CD4-positive, CD25-positive, alpha-beta regulatory T cell (primary cell): ENCODE results near the gene GPR173. TPM values are rescaled to one million over a fixed set of nuclear protein-coding genes. Genes with fewer than 3 reads are reported as not detected.

Source experiments
- ATAC-seq, 2 donors: fragments of 150-1000 bp; cut with Tn5 transposase; one replicate each; pipeline ENCODE4 v1.10.0; 2021; ENCODE audit warnings: low read depth in 2 of 2, moderate number of reproducible peaks in 2 of 2, moderate library complexity in 1 of 2
- DNase-seq, 3 donors: peaks; one replicate each; pipeline versions ENCODE4 v3.0.0 to v3.0.0-alpha.2; 2012 to 2022; ENCODE audit warnings: mixed read lengths in 1 of 3
- H3K27ac ChIP-seq: one replicate; pipeline ENCODE4 v1.7.0; 2013; ENCODE audit warnings: mild to moderate bottlenecking, low read length; ENCODE audit not compliant: insufficient read depth, poor library complexity, severe bottlenecking
- H3K27me3 ChIP-seq: one replicate; pipeline ENCODE4 v1.7.0; 2013; ENCODE audit warnings: low read length; ENCODE audit not compliant: control insufficient read depth, insufficient read depth
- H3K36me3 ChIP-seq: one replicate; pipeline ENCODE4 v1.7.0; 2013; ENCODE audit warnings: mild to moderate bottlenecking, low read length, moderate library complexity; ENCODE audit not compliant: control insufficient read depth, insufficient read depth
- H3K4me1 ChIP-seq: 2 replicates; pipeline ENCODE4 v1.7.0; 2013; ENCODE audit warnings: mild to moderate bottlenecking, low read length; ENCODE audit not compliant: insufficient read depth, control insufficient read depth, poor library complexity, severe bottlenecking
- H3K4me3 ChIP-seq: one replicate; pipeline ENCODE4 v1.7.0; 2013; ENCODE audit warnings: low read depth, mild to moderate bottlenecking, low read length, moderate library complexity
- H3K9me3 ChIP-seq, 2 experiments: 1 replicate in 1 of 2; 2 replicates in 1 of 2; pipeline ENCODE4 v1.7.0; 2013; ENCODE audit warnings: low read length in 2 of 2, mild to moderate bottlenecking in 1 of 2, moderate library complexity in 1 of 2; ENCODE audit not compliant: control insufficient read depth in 2 of 2
- H3K27ac Mint-ChIP-seq, 3 donors: one replicate each; pipeline ENCODE4 v1.8.0; 2020 to 2022; ENCODE audit warnings: mild to moderate bottlenecking in 3 of 3, mixed read lengths in 3 of 3, moderate library complexity in 2 of 3
- H3K27me3 Mint-ChIP-seq: one replicate; pipeline ENCODE4 v1.8.0; 2022; ENCODE audit warnings: mild to moderate bottlenecking, mixed read lengths
- H3K36me3 Mint-ChIP-seq: one replicate; pipeline ENCODE4 v1.8.0; 2020; ENCODE audit warnings: mixed read lengths
- H3K4me1 Mint-ChIP-seq, 4 donors: one replicate each; pipeline ENCODE4 v1.8.0; 2020 to 2022; ENCODE audit warnings: mixed read lengths in 4 of 4, mild to moderate bottlenecking in 1 of 4
- H3K4me3 Mint-ChIP-seq, 4 donors: one replicate each; pipeline ENCODE4 v1.8.0; 2020 to 2022; ENCODE audit warnings: mild to moderate bottlenecking in 4 of 4, mixed read lengths in 4 of 4, moderate library complexity in 3 of 4
- H3K9me3 Mint-ChIP-seq, 7 donors: one replicate each; pipeline ENCODE4 v1.8.0; 2020 to 2022; ENCODE audit warnings: mixed read lengths in 7 of 7, mild to moderate bottlenecking in 3 of 7, moderate library complexity in 2 of 7
- polyA plus RNA-seq, 4 donors: library from polyadenylated mRNA; unstranded; fragments of 300-500 nt; fragmentation: Illumina TruSeq; gene quantifications; one replicate each; pipeline ENCODE4 v1.2.3, GENCODE V29; 2021
- total RNA-seq: library from RNA; stranded (reverse); gene quantifications from one replicate; pipeline ENCODE4 v1.2.3, GENCODE V29; 2022

Gene GPR173
- total and polyA plus RNA-seq, 5 donors from 2014 or later = not detected

DNA sequence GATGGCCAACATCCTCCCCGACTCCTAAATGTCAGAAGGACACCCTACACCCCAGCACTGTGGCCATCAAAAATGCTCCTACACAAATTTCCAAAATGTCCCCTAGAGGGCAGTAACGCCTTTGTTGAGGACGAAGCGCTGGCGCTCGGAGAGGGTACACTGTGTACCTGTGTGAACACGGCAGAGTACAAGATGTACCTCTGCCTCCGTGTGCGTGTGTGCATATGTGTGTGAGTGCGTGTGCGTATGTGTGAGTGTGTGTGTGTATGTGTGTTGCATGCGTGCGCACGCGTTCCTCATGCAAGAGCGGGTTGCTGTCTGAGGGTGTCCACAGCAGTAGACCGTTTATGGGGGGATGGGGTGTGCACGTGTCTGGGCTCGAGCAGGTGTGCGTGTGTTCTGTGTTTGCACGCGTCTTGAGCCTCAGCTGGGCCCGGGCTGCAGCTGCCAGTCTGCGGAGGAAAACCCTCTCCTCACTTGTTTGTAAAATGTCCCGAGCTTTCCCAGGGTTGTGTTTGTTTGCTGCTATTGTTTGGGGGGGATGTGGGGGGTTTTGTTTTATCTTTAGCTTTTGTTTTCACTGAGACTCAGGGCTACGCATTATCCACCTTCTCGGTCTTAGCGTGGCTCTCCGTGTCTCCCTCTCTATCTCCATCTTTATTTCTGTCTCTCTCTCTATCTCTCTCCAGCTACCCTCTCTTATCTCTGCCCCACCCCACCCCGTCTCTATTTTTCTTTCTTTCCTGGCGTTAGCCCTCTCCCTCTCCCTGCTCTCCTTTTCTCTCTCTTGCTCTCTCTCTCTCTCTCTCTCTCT is 23.2 kb downstream of the GPR173 start:
- Mint-ChIP-seq H3K36me3 (no peaks in the 10 kb centered on the region), H3K27ac (peak overlapping the region; percentile 93 to 100 (median 95)), H3K27me3 (peaks cover 6% of the 10 kb centered on the region), H3K9me3 (no peaks in the 10 kb centered on the region), H3K4me3 (peak overlapping the region; percentile 73 to 90 (median 86)), H3K4me1 (peaks cover 4 to 15% (median 4%) of the 10 kb centered on the region in 4 donors)
- DNase-seq (peak; percentile 60 to 86 (median 83)), ATAC-seq (peak; percentile 93 to 95)
- Histone ChIP-seq H3K36me3 (no peaks in the 10 kb centered on the region), H3K4me3 (peak overlapping the region; percentile 75), H3K4me1 (peaks cover 12% of the 10 kb centered on the region), H3K9me3 (no peaks in the 10 kb centered on the region), H3K27ac (peak overlapping the region; percentile 51), H3K27me3 (no peaks in the 10 kb centered on the region)

DNA sequence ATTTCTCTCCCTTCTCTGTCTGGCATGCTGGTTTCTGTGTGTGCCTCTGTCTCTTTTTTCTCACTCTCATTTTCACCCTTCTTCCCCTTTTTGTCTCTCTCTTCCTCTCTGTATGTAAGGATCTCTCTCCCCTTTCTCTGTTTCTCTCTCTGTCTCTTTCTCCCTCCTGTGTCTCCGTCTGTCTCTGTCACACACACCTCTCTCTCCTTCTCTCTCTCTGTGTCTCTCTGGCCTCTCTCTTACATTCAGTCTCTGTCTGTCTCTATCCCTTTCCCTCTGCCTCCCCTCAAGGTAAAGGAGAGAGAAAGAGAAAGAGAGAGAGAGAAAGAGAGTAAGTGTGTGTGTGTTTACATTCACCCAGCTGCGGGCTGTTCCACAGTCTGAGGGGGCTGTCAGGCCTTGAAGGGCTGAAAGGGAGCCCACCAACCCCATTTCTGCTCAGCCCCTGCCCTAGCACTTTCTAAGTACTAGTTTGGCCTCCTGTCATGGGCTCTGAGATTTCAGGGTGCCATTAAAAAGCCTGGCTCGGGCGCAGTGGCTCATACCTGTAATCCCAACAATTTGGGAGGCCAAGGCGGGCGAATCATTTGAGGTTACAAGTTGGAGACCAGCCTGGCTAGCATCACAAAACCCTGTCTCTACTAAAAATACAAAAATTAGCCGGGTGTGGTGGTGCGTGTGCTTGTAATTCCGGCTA is 24.0 kb downstream of the GPR173 start:
- Histone ChIP-seq H3K36me3 (no peaks in the 10 kb centered on the region), H3K27me3 (no peaks in the 10 kb centered on the region), H3K27ac (peak overlapping the region; percentile 51), H3K9me3 (no peaks in the 10 kb centered on the region), H3K4me1 (peaks cover 12% of the 10 kb centered on the region), H3K4me3 (peak overlapping the region; percentile 75)
- ATAC-seq (no peak), DNase-seq (peak in 1 of 3 donors; percentile 12)
- H3K4me1 Mint-ChIP-seq = peaks cover 4 to 15% (median 4%) of the 10 kb centered on the region in 4 donors
- H3K27me3 Mint-ChIP-seq = no peaks in the 10 kb centered on the region
- H3K27ac Mint-ChIP-seq = peak overlapping the region; percentile 93 to 100 (median 95)
- no peaks in the 10 kb centered on the region for H3K9me3 Mint-ChIP-seq
- no peaks in the 10 kb centered on the region for H3K36me3 Mint-ChIP-seq
- peak overlapping the region; percentile 73 to 90 (median 86) for H3K4me3 Mint-ChIP-seq

DNA sequence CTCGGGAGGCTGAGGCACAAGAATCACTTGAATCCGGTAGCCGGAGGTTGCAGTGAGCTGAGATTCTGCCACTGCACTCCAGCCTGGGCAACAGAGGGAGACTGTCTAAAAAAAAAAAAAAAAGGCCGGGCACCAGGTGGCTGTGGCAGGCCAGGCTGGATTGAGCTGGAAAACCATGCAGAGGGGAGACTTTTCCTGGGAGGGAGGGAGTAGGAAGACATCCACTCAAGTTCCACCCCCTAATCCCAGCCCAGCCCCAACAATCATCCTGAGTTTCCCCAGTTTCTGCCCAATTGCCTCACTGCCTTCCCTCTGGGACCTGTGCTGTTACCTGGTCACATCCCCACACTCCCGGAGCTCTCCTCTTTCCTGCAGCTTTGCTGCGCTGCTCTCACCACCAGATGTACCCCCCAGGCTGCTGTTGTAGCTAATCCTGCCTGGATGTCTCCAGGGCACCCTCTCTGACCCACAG is 24.6 kb downstream of the GPR173 start:
- no peak for ATAC-seq
- peak overlapping the region in 3 of 4 donors; percentile 39 to 61 (median 53) for H3K4me3 Mint-ChIP-seq

DNA sequence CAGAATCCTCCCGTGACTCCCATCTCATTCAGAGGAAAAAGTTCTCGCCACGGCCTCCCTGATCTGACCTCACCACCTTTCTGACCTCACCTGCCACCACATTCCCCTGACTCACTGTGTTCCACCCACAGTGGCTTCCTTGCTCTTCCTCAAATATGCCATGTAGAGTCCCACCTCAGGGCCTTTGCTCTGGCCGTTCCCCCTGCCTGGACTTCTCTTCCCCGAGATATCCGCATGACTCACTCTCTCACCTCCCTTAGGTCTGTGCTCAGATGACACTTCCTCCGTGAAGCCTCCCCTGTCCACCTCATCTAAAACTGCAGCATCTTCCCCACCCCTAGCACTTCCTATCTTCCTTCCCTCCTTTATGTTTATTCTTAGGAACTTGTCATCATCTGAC is 26.4 kb downstream of the GPR173 start:
- Mint-ChIP-seq H3K36me3 (no peaks in the 10 kb centered on the region), H3K9me3 (no peaks in the 10 kb centered on the region), H3K27me3 (no peaks in the 10 kb centered on the region), H3K4me1 (peaks cover 4 to 15% (median 5%) of the 10 kb centered on the region in 4 donors), H3K4me3 (peak overlapping the region in 1 of 4 donors; percentile 29), H3K27ac (no peak overlapping the region)
- ATAC-seq = no peak
- peak in 1 of 3 donors; percentile 18 for DNase-seq
- Histone ChIP-seq H3K4me1 (peaks cover 12% of the 10 kb centered on the region), H3K9me3 (no peaks in the 10 kb centered on the region), H3K27me3 (no peaks in the 10 kb centered on the region), H3K27ac (no peak overlapping the region), H3K4me3 (no peak overlapping the region), H3K36me3 (no peaks in the 10 kb centered on the region)

More for the DNA sequence above, 24.6 kb downstream of the GPR173 start:
- Histone ChIP-seq H3K4me1 (peaks cover 12% of the 10 kb centered on the region), H3K36me3 (no peaks in the 10 kb centered on the region), H3K4me3 (no peak overlapping the region), H3K27ac (no peak overlapping the region), H3K9me3 (no peaks in the 10 kb centered on the region), H3K27me3 (no peaks in the 10 kb centered on the region)
- Mint-ChIP-seq H3K36me3 (no peaks in the 10 kb centered on the region), H3K27ac (no peak overlapping the region), H3K9me3 (no peaks in the 10 kb centered on the region), H3K27me3 (no peaks in the 10 kb centered on the region), H3K4me1 (peaks cover 4 to 15% (median 4%) of the 10 kb centered on the region in 4 donors)
- no peak for DNase-seq

DNA sequence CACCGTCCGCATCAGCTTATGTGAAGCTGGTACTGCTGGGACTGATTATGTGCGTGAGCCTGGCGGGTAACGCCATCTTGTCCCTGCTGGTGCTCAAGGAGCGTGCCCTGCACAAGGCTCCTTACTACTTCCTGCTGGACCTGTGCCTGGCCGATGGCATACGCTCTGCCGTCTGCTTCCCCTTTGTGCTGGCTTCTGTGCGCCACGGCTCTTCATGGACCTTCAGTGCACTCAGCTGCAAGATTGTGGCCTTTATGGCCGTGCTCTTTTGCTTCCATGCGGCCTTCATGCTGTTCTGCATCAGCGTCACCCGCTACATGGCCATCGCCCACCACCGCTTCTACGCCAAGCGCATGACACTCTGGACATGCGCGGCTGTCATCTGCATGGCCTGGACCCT is 28.1 kb downstream of the GPR173 start:
- ATAC-seq = no peak
- peaks cover 2 to 20% (median 8%) of the 10 kb centered on the region in 4 donors for H3K4me1 Mint-ChIP-seq

DNA sequence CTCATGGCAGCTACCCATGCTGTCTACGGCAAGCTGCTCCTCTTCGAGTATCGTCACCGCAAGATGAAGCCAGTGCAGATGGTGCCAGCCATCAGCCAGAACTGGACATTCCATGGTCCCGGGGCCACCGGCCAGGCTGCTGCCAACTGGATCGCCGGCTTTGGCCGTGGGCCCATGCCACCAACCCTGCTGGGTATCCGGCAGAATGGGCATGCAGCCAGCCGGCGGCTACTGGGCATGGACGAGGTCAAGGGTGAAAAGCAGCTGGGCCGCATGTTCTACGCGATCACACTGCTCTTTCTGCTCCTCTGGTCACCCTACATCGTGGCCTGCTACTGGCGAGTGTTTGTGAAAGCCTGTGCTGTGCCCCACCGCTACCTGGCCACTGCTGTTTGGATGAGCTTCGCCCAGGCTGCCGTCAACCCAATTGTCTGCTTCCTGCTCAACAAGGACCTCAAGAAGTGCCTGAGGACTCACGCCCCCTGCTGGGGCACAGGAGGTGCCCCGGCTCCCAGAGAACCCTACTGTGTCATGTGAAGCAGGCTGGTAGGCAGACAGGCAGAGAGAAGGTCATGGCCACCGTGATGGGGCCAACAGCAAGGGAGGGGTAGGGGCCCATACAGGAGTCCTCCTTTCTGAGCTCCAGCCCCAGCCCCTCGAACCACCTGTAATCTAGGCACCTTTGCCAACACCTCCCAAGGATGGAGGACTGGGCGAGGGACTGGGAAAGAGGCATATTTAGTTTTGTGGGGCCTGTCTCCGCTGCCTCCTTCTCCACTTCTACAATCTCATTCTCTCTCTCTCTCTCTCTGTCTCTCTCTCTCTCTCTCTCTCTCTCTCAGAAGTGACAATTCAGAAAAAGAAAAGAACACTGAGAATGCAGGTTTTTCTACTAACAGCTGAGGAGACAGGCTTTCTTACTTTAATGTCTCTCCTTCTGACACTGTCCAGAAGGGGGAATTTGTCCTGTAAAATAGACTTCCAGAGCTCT is 28.9 kb downstream of the GPR173 start:
- peaks cover 2% of the 10 kb centered on the region for H3K4me1 ChIP-seq
- H3K27ac ChIP-seq = no peak overlapping the region
- H3K36me3 ChIP-seq = no peaks in the 10 kb centered on the region
- ATAC-seq (no peak), DNase-seq (peak in 1 of 3 donors; percentile 33)
- Mint-ChIP-seq H3K4me1 (peaks cover 0 to 17% (median 10%) of the 10 kb centered on the region in 4 donors), H3K4me3 (no peak overlapping the region), H3K27ac (no peak overlapping the region), H3K36me3 (no peaks in the 10 kb centered on the region), H3K9me3 (peaks cover 0 to 1% (median 0%) of the 10 kb centered on the region in 7 donors), H3K27me3 (peaks cover 7% of the 10 kb centered on the region)
- H3K27me3 ChIP-seq = no peaks in the 10 kb centered on the region
- no peaks in the 10 kb centered on the region for H3K9me3 ChIP-seq
- no peak overlapping the region for H3K4me3 ChIP-seq

More for the DNA sequence above, 28.1 kb downstream of the GPR173 start:
- no peaks in the 10 kb centered on the region for H3K9me3 ChIP-seq
- peaks cover under 1% of the 10 kb centered on the region for H3K27me3 Mint-ChIP-seq
- H3K9me3 Mint-ChIP-seq = peaks cover 0 to 1% (median 0%) of the 10 kb centered on the region in 7 donors
- H3K4me1 ChIP-seq = peaks cover 11% of the 10 kb centered on the region
- H3K27me3 ChIP-seq = no peaks in the 10 kb centered on the region
- no peaks in the 10 kb centered on the region for H3K36me3 Mint-ChIP-seq
- H3K27ac Mint-ChIP-seq = no peak overlapping the region
- no peak for DNase-seq
- H3K36me3 ChIP-seq = no peaks in the 10 kb centered on the region
- peak overlapping the region in 1 of 4 donors; percentile 43 for H3K4me3 Mint-ChIP-seq
- H3K27ac ChIP-seq = no peak overlapping the region
- no peak overlapping the region for H3K4me3 ChIP-seq

DNA sequence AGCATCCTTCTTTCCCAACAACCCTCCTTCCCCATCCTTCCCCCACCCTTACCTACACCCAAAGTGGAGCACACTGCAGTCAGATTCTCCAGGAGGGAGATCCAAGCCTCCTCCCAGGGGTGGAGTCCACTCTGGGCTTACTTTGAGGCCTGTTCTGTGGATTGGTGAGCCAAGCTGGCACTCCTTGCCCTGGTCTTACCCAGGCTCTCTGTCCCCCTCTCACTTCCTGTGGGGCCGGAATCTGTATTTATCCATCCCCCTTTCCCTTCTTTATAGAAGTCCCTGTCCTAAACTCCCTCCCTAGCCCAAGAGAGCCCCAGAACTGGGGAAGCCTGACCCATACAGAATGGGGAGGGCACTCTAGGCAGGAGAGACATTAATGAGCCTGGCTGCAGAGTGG is 30.4 kb downstream of the GPR173 start:
- Mint-ChIP-seq H3K27me3 (peaks cover 7% of the 10 kb centered on the region), H3K4me3 (peak overlapping the region in 1 of 4 donors; percentile 52), H3K4me1 (peaks cover 0 to 26% (median 15%) of the 10 kb centered on the region in 4 donors), H3K27ac (no peak overlapping the region), H3K36me3 (peaks cover 4% of the 10 kb centered on the region), H3K9me3 (peaks cover 0 to 1% (median 0%) of the 10 kb centered on the region in 7 donors)
- peaks cover 9% of the 10 kb centered on the region for H3K4me1 ChIP-seq
- DNase-seq (no peak), ATAC-seq (no peak)
- H3K27ac ChIP-seq = no peak overlapping the region
- no peak overlapping the region for H3K4me3 ChIP-seq
- no peaks in the 10 kb centered on the region for H3K27me3 ChIP-seq
- H3K9me3 ChIP-seq = no peaks in the 10 kb centered on the region
- peaks cover 3% of the 10 kb centered on the region for H3K36me3 ChIP-seq
